HCT116 (cell line): ENCODE measurements around the gene NFIB. TPM values are rescaled to one million over a fixed set of nuclear protein-coding genes. Genes with fewer than 3 reads are reported as not detected.

Experiments used
- ATAC-seq: fragments of 200-7000 bp; cut with Tn5 transposase; 2 replicates; pipeline ENCODE4 v1.9.1; 2020; ENCODE audit warnings: mild to moderate bottlenecking, moderate library complexity
- BruUV-seq: library from RNA; stranded (reverse); fragments of 400-500 nt; replicated peaks from 2 replicates; lab custom pipeline; 2021; lab: Mats Ljungman, UMichigan
- CTCF ChIA-PET: fragments of 300-600 bp; sonication (Branson Sonifier 250); formaldehyde crosslinking; loops from one replicate; lab custom pipeline; 2021; ENCODE audit warnings: antibody characterized with exemption; lab: Charles Lee
- POLR2A ChIA-PET: fragments of 300-600, 350-600 bp; sonication (Branson Sonifier 250); formaldehyde crosslinking; loops from one replicate; lab custom pipeline; 2021; ENCODE audit warnings: antibody characterized with exemption; lab: Charles Lee
- RAD21 ChIA-PET, 2 experiments: fragments of 300-600 bp; sonication (Branson Sonifier 250); formaldehyde crosslinking; loops; one replicate each; lab custom pipeline; 2023; ENCODE audit warnings: low total read pairs in 2 of 2; ENCODE audit not compliant: uncharacterized antibody in 2 of 2, unreplicated experiment in 2 of 2, low non-redundant PET in 1 of 2; lab: Charles Lee
- DNase-seq: peaks from one replicate; pipeline ENCODE4 v3.0.0-alpha.2; 2010; ENCODE audit warnings: low read depth, low spot score
- H2AFZ ChIP-seq: fragments of 200-600 bp; shearing (Covaris generic), sonication (generic); 2 replicates; pipeline ENCODE4 v1.6.1; 2017; ENCODE audit warnings: low read depth, mixed run types, mixed read lengths, antibody characterized with exemption, low read length; ENCODE audit not compliant: poor library complexity, severe bottlenecking
- H3K27ac ChIP-seq: 2 replicates; pipeline ENCODE4 v1.5.1; 2012; ENCODE audit warnings: low read depth, low read length
- H3K27me3 ChIP-seq: fragments of 200-600 bp; sonication (generic); 2 replicates; pipeline ENCODE4 v1.6.1; 2016; ENCODE audit warnings: mixed run types, low read length, mixed read lengths; ENCODE audit not compliant: insufficient read depth
- H3K36me3 ChIP-seq, 2 experiments: fragments of 200-500 bp in 1 of 2; fragments of 200-600 bp in 1 of 2; sonication (Bioruptor generic) in 1 of 2; sonication (generic) in 1 of 2; 2 replicates each; pipeline versions ENCODE4 v1.5.1 to v1.6.1; 2014 to 2016; ENCODE audit warnings: low read length in 2 of 2, inconsistent platforms in 1 of 2, mixed read lengths in 1 of 2, mixed run types in 1 of 2; ENCODE audit not compliant: insufficient read depth in 2 of 2, control insufficient read depth in 1 of 2
- H3K4me1 ChIP-seq, 2 experiments: fragments of 200-600 bp in 1 of 2; sonication (generic) in 1 of 2; 2 replicates each; pipeline versions ENCODE4 v1.5.1 to v1.6.1; 2012 to 2017; ENCODE audit warnings: low read length in 2 of 2, inconsistent platforms in 1 of 2, mild to moderate bottlenecking in 1 of 2, mixed read lengths in 1 of 2, mixed run types in 1 of 2, moderate library complexity in 1 of 2; ENCODE audit not compliant: insufficient read depth in 2 of 2, control insufficient read depth in 1 of 2
- H3K4me2 ChIP-seq: fragments of 200-600 bp; sonication (generic); 2 replicates; pipeline ENCODE4 v1.6.1; 2017; ENCODE audit warnings: mixed run types, low read length, mixed read lengths
- H3K4me3 ChIP-seq, 2 experiments: fragments of 200-600 bp in 1 of 2; sonication (generic) in 1 of 2; replicated peaks in 1 of 2; 2 replicates each; pipeline ENCODE4 v1.5.1; 2011 to 2016; ENCODE audit warnings: low read length in 2 of 2, control low read depth in 1 of 2, low read depth in 1 of 2, mild to moderate bottlenecking in 1 of 2, mixed read lengths in 1 of 2, mixed run types in 1 of 2
- H3K79me2 ChIP-seq: fragments of 200-600 bp; sonication (generic); 2 replicates; pipeline ENCODE4 v1.6.1; 2017; ENCODE audit warnings: mild to moderate bottlenecking, mixed run types, low read length, moderate library complexity, mixed read lengths; ENCODE audit not compliant: insufficient read depth
- H3K9ac ChIP-seq: fragments of 200-600 bp; sonication (generic); 2 replicates; pipeline ENCODE4 v1.6.1; 2016; ENCODE audit warnings: low read length, mixed read lengths
- H3K9me2 ChIP-seq: fragments of 200-600 bp; sonication (generic), shearing (Covaris generic); 2 replicates; pipeline ENCODE4 v1.6.1; 2017; ENCODE audit warnings: mixed run types, mild to moderate bottlenecking, moderate library complexity; ENCODE audit not compliant: insufficient read depth
- H3K9me3 ChIP-seq, 2 experiments: fragments of 200-500 bp in 1 of 2; fragments of 200-600 bp in 1 of 2; sonication (Bioruptor generic) in 1 of 2; sonication (generic) in 1 of 2; 2 replicates each; pipeline ENCODE4 v1.6.1; 2014 to 2017; ENCODE audit warnings: low read length in 2 of 2, mixed read lengths in 2 of 2, inconsistent platforms in 1 of 2, low read depth in 1 of 2, mild to moderate bottlenecking in 1 of 2, mixed run types in 1 of 2, moderate library complexity in 1 of 2; ENCODE audit not compliant: control insufficient read depth in 1 of 2, insufficient read depth in 1 of 2
- H4K20me1 ChIP-seq: fragments of 200-600 bp; sonication (generic), shearing (Covaris generic); 2 replicates; pipeline ENCODE4 v1.6.1; 2017; ENCODE audit warnings: mixed run types, mild to moderate bottlenecking, moderate library complexity; ENCODE audit not compliant: insufficient read depth
- EGR1 ChIP-seq: IDR thresholded peaks from 2 replicates; pipeline ENCODE4 v1.6.1; 2012; ENCODE audit warnings: low read depth
- EZH2 ChIP-seq: fragments of 200-600 bp; sonication (generic); IDR thresholded peaks from 2 replicates; pipeline ENCODE4 v1.6.1; 2017; ENCODE audit warnings: antibody characterized with exemption, mixed run types
- EZH2phosphoT487 ChIP-seq: fragments of 200-600 bp; IDR thresholded peaks from 2 replicates; pipeline ENCODE4 v1.6.1; 2018; ENCODE audit warnings: antibody characterized with exemption, borderline replicate concordance
- FOSL1 ChIP-seq: IDR thresholded peaks from 2 replicates; pipeline ENCODE4 v1.6.1; 2012; ENCODE audit warnings: low read depth
- JUND ChIP-seq: IDR thresholded peaks from 2 replicates; pipeline ENCODE4 v1.6.1; 2012
- POLR2AphosphoS5 ChIP-seq: IDR thresholded peaks from 2 replicates; pipeline ENCODE4 v1.6.1; 2011; ENCODE audit warnings: mild to moderate bottlenecking, low read depth, low read length, moderate library complexity
- SIN3A ChIP-seq: IDR thresholded peaks from 2 replicates; pipeline ENCODE4 v1.6.1; 2012; ENCODE audit warnings: low read depth
- SP1 ChIP-seq: IDR thresholded peaks from 2 replicates; pipeline ENCODE4 v1.6.1; 2012; ENCODE audit warnings: low read depth
- ZNF274 ChIP-seq: fragments of 200-500 bp; sonication (Bioruptor generic); IDR thresholded peaks from 2 replicates; pipeline ENCODE4 v1.6.1; 2014; ENCODE audit warnings: mild to moderate bottlenecking, low read depth, low read length, inconsistent platforms
- intact Hi-C: fragments of 100-400 bp; cut with micrococcal nuclease; formaldehyde crosslinking; loops from 2 replicates; pipeline ENCODE4 v1.10.0; 2022
- total RNA-seq: library from RNA; stranded (reverse); gene quantifications from one replicate; pipeline ENCODE4 v1.2.1, GENCODE V29; 2021; ENCODE audit not compliant: unreplicated experiment

Gene NFIB
- total RNA-seq, 1 experiment from 2014 or later, result 6.6 TPM

DNA sequence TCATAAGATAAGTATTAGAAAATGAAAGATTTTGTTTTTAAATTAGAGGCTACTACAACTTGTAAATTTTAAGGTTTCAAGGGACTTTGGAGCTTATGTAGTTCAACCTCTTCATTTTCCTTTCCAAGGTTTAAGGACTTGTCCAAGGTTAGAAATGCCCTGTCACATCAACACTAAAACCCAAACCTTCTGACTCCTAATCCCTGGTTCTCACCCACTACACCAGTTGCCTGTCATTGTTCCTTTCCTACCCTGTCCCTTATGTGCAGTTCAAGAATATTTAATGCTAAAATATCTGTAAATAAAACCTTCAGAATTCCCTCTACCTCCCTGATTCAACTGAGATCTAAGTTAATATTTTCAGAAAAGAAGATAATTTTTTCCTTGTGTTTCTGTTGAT lies 206.4 kb downstream of the NFIB start:
- BruUV-seq, result no TSS peak
- Histone ChIP-seq H3K9me3 (no peaks in the 10 kb centered on the region), H2AFZ (no peak overlapping the region), H4K20me1 (no peaks in the 10 kb centered on the region), H3K27ac (no peak overlapping the region), H3K9me2 (no peaks in the 10 kb centered on the region), H3K4me2 (no peak overlapping the region), H3K4me3 (no peak overlapping the region), H3K27me3 (no peaks in the 10 kb centered on the region), H3K36me3 (no peaks in the 10 kb centered on the region), H3K9ac (no peak overlapping the region), H3K4me1 (no peaks in the 10 kb centered on the region), H3K79me2 (no peaks in the 10 kb centered on the region)
- ChIA-PET POLR2A (no interaction called here), RAD21 (no interaction called here), CTCF (no interaction called here)
- intact Hi-C loops, result no loop called here
- ATAC-seq, result no peak
- no peak for DNase-seq
- TF ChIP-seq SP1 (no peak), FOSL1 (no peak)

DNA sequence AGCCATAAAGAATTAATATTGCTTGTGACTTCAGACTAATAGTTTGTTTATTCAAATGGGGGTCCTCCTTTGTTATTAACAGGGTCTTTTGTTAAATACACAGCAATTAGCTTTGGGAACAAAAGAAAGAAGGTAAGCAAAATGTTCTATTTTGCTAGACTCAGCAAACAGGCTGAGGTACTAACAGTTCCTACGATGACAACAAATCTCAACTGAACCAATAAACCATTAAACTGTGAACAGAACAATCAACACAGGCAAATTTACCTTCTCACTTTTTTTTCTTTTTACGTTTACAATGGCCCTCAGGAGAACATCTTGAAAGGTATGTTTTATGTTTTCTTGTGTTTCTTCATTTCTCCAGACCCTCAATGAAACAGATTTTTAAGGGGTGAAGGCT lies 207.2 kb downstream of the NFIB start:
- CTCF ChIA-PET, result no interaction called here
- ATAC-seq (no peak), DNase-seq (no peak)
- no TSS peak for BruUV-seq
- POLR2A ChIA-PET, result no interaction called here
- H3K4me2 ChIP-seq, result no peak overlapping the region
- intact Hi-C loops, result no loop called here
- H3K4me1 ChIP-seq, result no peaks in the 10 kb centered on the region
- TF ChIP-seq JUND, result no peak
- TF ChIP-seq EZH2phosphoT487, result no peak
- no peak for TF ChIP-seq ZNF274
- no peak for TF ChIP-seq EZH2
- no peak for TF ChIP-seq EGR1
- TF ChIP-seq SIN3A, result no peak
- no peak for TF ChIP-seq SP1
- TF ChIP-seq POLR2AphosphoS5, result no peak
- RAD21 ChIA-PET, result no interaction called here
- no peaks in the 10 kb centered on the region for H3K36me3 ChIP-seq
- no peaks in the 10 kb centered on the region for H3K9me2 ChIP-seq
- H3K9ac ChIP-seq, result no peak overlapping the region
- no peaks in the 10 kb centered on the region for H3K9me3 ChIP-seq
- H2AFZ ChIP-seq, result no peak overlapping the region
- H3K27me3 ChIP-seq, result no peaks in the 10 kb centered on the region
- no peak overlapping the region for H3K4me3 ChIP-seq
- no peaks in the 10 kb centered on the region for H3K79me2 ChIP-seq
- H3K27ac ChIP-seq, result no peak overlapping the region
- H4K20me1 ChIP-seq, result no peaks in the 10 kb centered on the region
